ENCODE measurements around the gene LYST.
"Not testable (repeated sequence)": the region's sequence is repeated elsewhere in the genome, so short reads cannot be mapped to it uniquely, and the experiment has no call there.

The LYST gene, protein sequence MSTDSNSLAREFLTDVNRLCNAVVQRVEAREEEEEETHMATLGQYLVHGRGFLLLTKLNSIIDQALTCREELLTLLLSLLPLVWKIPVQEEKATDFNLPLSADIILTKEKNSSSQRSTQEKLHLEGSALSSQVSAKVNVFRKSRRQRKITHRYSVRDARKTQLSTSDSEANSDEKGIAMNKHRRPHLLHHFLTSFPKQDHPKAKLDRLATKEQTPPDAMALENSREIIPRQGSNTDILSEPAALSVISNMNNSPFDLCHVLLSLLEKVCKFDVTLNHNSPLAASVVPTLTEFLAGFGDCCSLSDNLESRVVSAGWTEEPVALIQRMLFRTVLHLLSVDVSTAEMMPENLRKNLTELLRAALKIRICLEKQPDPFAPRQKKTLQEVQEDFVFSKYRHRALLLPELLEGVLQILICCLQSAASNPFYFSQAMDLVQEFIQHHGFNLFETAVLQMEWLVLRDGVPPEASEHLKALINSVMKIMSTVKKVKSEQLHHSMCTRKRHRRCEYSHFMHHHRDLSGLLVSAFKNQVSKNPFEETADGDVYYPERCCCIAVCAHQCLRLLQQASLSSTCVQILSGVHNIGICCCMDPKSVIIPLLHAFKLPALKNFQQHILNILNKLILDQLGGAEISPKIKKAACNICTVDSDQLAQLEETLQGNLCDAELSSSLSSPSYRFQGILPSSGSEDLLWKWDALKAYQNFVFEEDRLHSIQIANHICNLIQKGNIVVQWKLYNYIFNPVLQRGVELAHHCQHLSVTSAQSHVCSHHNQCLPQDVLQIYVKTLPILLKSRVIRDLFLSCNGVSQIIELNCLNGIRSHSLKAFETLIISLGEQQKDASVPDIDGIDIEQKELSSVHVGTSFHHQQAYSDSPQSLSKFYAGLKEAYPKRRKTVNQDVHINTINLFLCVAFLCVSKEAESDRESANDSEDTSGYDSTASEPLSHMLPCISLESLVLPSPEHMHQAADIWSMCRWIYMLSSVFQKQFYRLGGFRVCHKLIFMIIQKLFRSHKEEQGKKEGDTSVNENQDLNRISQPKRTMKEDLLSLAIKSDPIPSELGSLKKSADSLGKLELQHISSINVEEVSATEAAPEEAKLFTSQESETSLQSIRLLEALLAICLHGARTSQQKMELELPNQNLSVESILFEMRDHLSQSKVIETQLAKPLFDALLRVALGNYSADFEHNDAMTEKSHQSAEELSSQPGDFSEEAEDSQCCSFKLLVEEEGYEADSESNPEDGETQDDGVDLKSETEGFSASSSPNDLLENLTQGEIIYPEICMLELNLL (N-terminal part only)

GRCh38 chr1:235866205-235866912, at the start of gene LYST:
Gene LYST, minus strand, starts transcription at chr1:235866906. Its CDS starts 36,489 bp downstream, at chr1:235830417.
- peak; percentile 67 for DNase-seq

GRCh38 chr1:235915489-235915888, 48.8 kb upstream of the LYST start:
- DNase-seq = not testable (repeated sequence)

- no peak for DNase-seq
Observed at GRCh38 chr1:235913311-235913710, 46.6 kb upstream of the LYST start.

- no peak for DNase-seq
Observed at GRCh38 chr1:235911876-235912275, 45.2 kb upstream of the LYST start.

- no peak for DNase-seq
Observed at GRCh38 chr1:235911300-235911662, 44.6 kb upstream of the LYST start.

DNA sequence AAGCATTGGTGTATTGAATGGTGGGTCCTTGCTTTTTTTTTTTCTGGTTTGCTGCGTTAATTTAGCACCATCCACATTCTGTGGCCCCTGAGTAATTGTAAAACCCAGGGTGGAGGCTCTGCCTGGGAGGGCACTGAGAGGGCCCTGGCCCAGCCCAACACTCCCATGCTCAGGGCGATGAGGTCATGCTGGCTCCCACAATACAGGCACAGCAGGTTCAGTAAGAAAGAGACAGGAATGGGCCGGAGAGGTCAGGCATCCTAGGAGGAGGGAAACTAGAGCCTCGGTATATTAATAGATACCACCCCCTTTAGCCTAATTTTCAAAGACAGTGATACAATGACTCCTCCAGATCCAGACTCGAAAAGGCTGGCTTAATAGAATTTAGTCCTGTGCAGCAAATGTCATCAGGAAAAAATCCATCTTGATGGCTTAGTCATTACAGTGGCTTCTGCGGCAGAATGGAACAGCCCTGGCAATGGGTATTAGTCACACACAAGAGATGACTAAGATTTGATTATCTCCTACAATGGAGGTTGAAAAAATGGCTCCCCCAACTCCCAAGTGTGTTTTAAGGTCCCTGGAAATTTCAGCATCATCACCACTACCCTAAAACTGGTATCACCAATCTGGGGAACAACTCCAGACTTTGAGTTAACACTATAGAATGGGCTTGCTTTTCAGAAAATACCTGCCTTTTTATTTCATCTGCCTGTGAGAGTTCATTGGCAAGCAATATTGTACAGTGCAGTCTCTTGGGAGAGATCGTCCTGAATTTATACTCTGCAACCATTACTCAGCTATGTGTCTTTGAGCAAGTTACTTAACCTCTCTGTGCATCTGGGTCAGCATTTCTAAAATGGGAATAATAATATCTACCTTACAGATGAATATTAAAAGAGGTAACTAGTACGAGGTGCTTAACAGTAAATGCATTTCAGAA, 43.9 kb upstream of the LYST start:
- no peak for DNase-seq

DNA sequence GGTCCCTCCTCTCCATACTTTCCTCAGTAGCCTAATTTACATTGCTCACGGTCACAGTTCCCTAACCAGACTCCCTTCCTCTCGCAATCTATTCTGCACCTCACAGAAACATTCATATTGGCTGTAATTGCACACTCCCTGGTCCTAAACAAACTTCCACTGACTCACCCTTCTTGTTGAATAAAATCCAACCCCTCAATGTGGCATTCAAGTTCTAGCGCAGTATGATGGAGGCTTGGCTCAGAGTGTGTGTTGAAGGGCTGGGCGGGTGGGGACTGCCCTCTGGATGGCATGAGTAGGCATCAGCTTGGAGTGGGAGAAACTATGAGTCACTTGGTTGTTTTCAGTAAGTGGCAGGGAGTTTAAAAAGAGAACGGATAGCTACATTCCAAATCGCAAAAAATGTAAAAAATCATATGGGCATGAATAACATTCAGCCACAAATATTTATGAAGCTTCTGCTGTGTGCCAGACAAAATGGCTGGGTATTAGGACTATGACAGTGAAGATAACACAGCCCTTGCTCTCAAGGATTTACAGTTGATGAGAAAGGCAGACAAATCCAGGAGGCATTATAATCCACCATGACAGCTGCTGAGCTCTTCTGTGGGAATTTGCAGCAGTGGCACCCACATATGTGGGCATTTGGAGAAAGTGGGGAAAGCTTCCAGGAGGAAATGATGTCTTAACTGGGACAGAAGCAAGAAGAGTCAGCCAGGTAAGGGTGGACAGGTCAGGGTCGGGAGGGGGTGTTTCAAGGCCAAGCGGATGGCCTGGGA, 42.2 kb upstream of the LYST start:
- DNase-seq = no peak

- DNase-seq = no peak
Observed at GRCh38 chr1:235907897-235908240, 41.2 kb upstream of the LYST start.

DNA sequence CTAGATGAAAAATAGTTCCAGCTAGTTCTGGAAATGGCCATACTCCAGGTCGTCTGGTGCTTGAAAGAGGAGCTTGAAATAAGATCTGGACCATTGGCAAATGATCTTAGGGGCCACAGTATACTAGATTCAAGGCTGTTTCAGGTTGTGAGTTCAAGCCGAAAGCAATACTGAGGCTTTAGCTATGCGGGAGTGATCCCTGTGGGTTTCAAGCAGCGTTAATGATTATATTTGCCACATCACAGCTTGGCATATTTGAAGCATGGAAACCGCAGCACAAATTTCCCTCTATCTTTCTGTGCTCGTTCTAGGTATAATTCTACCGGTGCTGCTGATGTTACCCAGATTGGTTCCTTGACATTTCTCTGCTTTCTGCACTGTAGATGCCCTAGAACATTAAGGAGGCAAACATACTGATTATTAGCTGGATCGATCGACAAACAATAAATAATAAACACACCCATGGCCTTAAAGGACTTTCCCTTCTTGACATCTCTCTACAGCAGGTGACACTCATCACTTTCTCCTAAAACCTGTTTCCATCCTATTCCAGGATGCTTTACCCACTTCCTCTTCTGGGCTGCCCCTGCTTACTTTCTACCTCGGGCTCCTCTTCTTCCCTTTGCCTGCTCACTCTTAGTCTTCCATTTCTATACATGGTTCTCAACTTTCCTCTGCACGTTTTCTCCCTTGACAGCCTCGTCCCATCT, 40.6 kb upstream of the LYST start:
- DNase-seq = no peak

DNA sequence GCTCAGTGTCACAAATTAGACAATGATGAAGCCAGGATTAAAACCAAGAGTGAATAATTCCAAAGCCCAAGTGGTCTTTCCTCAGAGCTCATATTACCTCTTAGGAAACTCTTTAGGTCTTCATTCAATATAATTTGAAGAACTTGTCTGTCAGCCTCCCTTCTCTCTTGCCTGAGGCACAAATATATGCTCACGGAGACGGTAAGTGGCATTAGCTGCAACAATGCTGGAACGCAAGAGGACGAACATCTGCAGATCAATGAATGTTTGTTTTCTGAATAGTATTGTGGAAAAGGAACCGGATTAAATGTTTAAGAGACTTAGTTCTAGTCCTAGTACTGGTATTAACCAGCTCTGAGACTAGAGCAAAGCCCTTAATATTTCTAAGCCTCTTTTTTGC, 39.7 kb upstream of the LYST start:
- DNase-seq = no peak

DNA sequence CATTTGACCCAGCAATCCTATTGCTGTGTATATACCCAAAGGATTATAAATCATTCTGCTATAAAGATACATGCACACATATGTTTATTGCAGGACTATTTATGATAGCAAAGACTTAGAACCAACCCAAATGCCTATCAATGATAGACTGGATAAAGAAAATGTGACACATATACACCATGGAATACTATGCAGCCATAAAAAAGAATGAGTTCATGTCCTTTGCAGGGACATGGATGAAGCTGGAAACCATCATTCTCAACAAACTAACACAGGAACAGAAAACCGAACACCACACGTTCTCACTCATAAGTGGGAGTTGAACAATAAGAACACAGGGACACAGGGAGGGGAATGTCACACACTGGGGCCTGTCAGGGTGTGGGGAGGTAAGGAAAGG, 37.1 kb upstream of the LYST start:
- not testable (repeated sequence) for DNase-seq

DNA sequence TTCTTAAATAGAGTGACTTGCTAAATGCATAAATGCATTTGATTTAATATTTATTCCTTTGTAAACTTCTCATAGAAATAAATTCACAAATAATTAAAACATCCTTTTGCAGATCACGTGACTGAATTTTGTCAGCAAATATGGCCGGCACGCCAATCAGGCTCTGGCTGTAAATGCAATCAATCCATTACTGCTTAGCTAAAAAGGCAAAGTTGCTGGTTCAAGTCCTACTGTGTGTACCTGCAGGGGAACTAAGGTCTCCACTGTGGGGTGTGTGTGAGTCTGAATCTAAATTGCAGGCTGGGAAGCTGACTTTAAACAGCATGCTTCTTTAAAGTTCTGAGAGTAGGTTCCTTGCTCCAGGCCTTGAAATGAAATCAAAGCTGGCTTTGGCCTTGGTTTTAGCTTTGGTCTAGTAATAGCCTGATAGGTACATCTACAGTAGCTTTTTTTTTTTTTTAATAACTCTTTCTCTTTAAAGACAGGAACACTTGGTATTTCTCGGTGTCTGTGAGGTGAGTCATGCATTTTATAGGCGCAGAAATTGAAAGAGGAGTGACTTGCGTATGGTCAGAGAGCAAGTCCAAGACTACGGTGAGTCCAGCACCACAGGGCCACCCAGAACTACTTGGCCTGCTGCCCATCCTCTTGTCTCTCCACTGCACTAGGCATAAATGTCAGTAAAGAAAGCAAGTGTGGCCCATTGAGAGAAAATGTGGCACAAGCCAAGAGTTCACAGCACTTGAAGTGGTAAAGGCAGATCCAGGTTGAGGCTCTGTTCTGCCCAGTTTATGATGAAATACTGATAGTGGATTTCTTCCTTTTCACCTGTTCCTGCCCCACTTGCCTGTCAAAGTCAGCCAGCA, 36.2 kb upstream of the LYST start:
- DNase-seq = no peak

- no peak for DNase-seq
Observed at GRCh38 chr1:235901461-235901860, 34.8 kb upstream of the LYST start.

GRCh38 chr1:235898126-235898525, 31.4 kb upstream of the LYST start:
- DNase-seq = no peak

DNA sequence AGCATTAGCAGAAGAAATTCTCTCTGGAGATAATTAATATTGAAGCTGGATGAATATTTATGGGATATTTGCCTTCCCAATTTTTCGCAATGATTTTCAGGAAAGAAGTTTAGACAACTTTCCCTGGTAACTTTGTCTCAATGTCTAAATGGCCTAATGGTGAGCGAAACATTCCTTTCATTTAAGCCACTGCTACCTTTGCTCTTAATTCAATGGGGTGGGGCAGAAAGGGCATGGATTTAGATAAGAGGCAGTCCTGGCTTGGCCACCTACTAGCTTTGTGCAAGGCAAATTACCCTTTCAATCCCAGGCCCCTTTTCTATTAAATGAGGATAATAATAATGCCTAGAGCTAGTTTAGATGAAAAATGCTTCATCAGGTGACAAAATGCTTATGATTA, 27.1 kb upstream of the LYST start:
- DNase-seq = no peak

- no peak for DNase-seq
Observed at GRCh38 chr1:235892734-235893413, 26.2 kb upstream of the LYST start.

DNA sequence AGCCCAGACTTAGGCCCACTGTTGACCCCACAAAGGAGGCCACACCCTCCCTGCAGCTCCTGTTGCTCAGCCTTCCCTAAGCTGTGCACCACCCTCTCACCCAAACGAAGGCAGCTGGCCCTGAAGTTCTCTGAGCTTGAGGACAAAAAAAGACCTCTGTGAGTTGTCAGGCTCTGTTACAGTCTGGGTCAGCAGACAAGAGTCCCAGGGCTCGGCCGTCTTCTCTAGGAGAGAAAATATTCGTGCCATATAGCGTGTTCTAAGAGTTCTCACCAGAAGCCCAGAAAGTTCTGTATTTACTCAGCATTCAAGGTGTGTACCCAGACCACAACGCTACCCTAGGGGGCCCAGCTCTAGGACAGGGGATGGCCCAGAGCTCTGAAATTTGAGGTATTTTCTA, 25.5 kb upstream of the LYST start:
- no peak for DNase-seq

DNA sequence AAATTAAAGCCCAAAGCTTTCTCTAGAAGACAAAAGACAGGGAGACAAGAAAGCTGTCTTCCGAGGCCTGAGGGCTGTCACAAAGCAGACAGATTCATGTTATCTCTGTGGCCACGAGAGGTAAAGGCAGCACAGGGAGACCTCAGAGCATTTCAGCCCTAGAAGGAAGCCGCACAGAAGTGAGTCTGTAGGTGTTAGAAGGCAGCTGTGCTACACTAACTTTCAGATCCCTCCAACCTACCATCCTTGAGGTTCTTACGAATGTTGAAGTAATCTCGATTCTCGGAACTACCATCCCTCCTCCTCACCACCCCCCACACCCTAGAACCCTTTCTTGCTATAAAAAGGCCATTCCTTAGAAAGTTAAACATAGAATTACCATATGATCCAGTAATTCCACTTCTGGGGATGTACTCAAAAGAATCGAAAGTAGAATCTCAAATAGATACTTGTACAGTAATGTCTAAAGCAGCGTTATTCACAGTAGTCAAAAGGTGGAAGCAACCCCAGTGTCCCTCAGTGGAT, 21.5 kb upstream of the LYST start:
- no peak for DNase-seq

Data from NCI-H774 (cell line).